Measurements from ENCODE around the gene MINDY4.

GRCh38 chr7:30851651-30852307 is 80.6 kb downstream of the MINDY4 start:
- no peak for TF ChIP-seq CTCF (conservative IDR thresholded peaks at IDR 0.05 in 1 of 2, IDR thresholded peaks at IDR 0.05 in 1 of 2; ENCODE audit: extremely low read depth in 1 of 2, insufficient read depth in 1 of 2, low read depth in 1 of 2, low read length in 2 of 2)
- no peak for TF ChIP-seq EZH2 (IDR thresholded peaks at IDR 0.05; ENCODE audit: borderline replicate concordance, low read length)
